Keratinocyte (primary cell): ENCODE data around the gene CHPF. TPM values are rescaled to one million over a fixed set of nuclear protein-coding genes. Genes with fewer than 3 reads are reported as not detected.

Experiments
- DNase-seq: peaks from one replicate; pipeline ENCODE4 v3.0.0-alpha.2; 2011; ENCODE audit warnings: low read depth, missing footprints, low spot score
- FAIRE-seq: peaks from 2 replicates; lab custom pipeline; 2011; peaks lifted over from hg19 to GRCh38; lab: Jason Lieb, UNC
- H2AFZ ChIP-seq: 2 replicates; pipeline ENCODE4 v1.6.0; 2012; ENCODE audit warnings: low read length, control low read depth, inconsistent platforms; ENCODE audit not compliant: control insufficient read depth
- H3K27ac ChIP-seq: 2 replicates; pipeline ENCODE4 v1.5.1; 2011; ENCODE audit warnings: low read length; ENCODE audit not compliant: control insufficient read depth, insufficient read depth
- H3K27me3 ChIP-seq: 3 replicates; pipeline ENCODE4 v1.6.0; 2011; ENCODE audit warnings: low read length; ENCODE audit not compliant: control insufficient read depth, insufficient read depth; ENCODE audit errors: extremely low read depth
- H3K36me3 ChIP-seq, 2 experiments: 2 replicates in 1 of 2; 3 replicates in 1 of 2; pipeline ENCODE4 v1.5.1; 2011; ENCODE audit warnings: low read length in 2 of 2, mild to moderate bottlenecking in 1 of 2; ENCODE audit not compliant: control insufficient read depth in 2 of 2, insufficient read depth in 2 of 2; ENCODE audit errors: extremely low read depth in 1 of 2
- H3K4me1 ChIP-seq: 3 replicates; pipeline ENCODE4 v1.5.1; 2011; ENCODE audit warnings: low read length; ENCODE audit not compliant: control insufficient read depth, insufficient read depth; ENCODE audit errors: extremely low read depth
- H3K4me2 ChIP-seq: 3 replicates; pipeline ENCODE4 v1.6.0; 2011; ENCODE audit warnings: low read depth, low read length; ENCODE audit not compliant: control insufficient read depth, insufficient read depth; ENCODE audit errors: extremely low read depth
- H3K4me3 ChIP-seq, 3 experiments: fragments of 200-600 bp in 1 of 3; sonication (generic) in 1 of 3; 2 replicates in 2 of 3; 3 replicates in 1 of 3; pipeline ENCODE4 v1.5.1; 2011 to 2016; ENCODE audit warnings: low read length in 3 of 3, mild to moderate bottlenecking in 3 of 3, control low read depth in 2 of 3, inconsistent platforms in 1 of 3, low read depth in 1 of 3, mixed read lengths in 1 of 3, mixed run types in 1 of 3, moderate library complexity in 1 of 3; ENCODE audit not compliant: control insufficient read depth in 2 of 3, insufficient read depth in 2 of 3; ENCODE audit errors: extremely low read depth in 1 of 3
- H3K79me2 ChIP-seq: 2 replicates; pipeline ENCODE4 v1.6.0; 2012; ENCODE audit warnings: low read length; ENCODE audit not compliant: control insufficient read depth, insufficient read depth
- H3K9ac ChIP-seq: 3 replicates; pipeline ENCODE4 v1.6.0; 2011; ENCODE audit warnings: low read length; ENCODE audit not compliant: control insufficient read depth, insufficient read depth; ENCODE audit errors: extremely low read depth
- H3K9me1 ChIP-seq: 3 replicates; pipeline ENCODE4 v1.6.0; 2011; ENCODE audit warnings: low read length; ENCODE audit not compliant: control insufficient read depth, insufficient read depth; ENCODE audit errors: extremely low read depth
- H3K9me3 ChIP-seq: 2 replicates; pipeline ENCODE4 v1.5.1; 2012; ENCODE audit warnings: low read depth, low read length; ENCODE audit not compliant: control insufficient read depth
- H4K20me1 ChIP-seq: 3 replicates; pipeline ENCODE4 v1.6.0; 2011; ENCODE audit warnings: low read length; ENCODE audit not compliant: control insufficient read depth, insufficient read depth; ENCODE audit errors: extremely low read depth
- EZH2 ChIP-seq: IDR thresholded peaks from one replicate; pipeline ENCODE4 v1.6.1; 2012; ENCODE audit warnings: inconsistent platforms, mild to moderate bottlenecking, low read length, moderate library complexity
- dilution Hi-C: fragments of 300-500 bp; cut with MboI; formaldehyde crosslinking; loops from one replicate; pipeline ENCODE4 v1.7.0; 2020; ENCODE audit warnings: low sequenced_read_pairs; ENCODE audit not compliant: extremely low pct_ligation_motif_present
- polyA plus RNA-seq, 5 experiments: library from polyadenylated mRNA; depleted of rRNA in 3 of 5; stranded (reverse) in 3 of 5; stranded (forward) in 1 of 5; unstranded in 1 of 5; fragments of >200 nt; gene quantifications; 1 replicate in 1 of 5; 2 replicates in 3 of 5; 3 replicates in 1 of 5; pipeline versions ENCODE4 v1.2.1 to v1.2.3, GENCODE V29; 2011 to 2012; ENCODE audit warnings: missing spikeins in 2 of 5, low read depth in 1 of 5, low replicate concordance in 1 of 5
- TF ChIP-seq, protein P1 (sequence below), 3 experiments: IDR thresholded peaks in 1 of 3; conservative IDR thresholded peaks in 1 of 3; optimal IDR thresholded peaks in 1 of 3; 2 replicates in 2 of 3; 3 replicates in 1 of 3; pipeline versions ENCODE3 to v1.5.1; 2011; ENCODE audit warnings: low read length in 3 of 3, mild to moderate bottlenecking in 3 of 3, moderate library complexity in 2 of 3, control low read depth in 1 of 3, inconsistent platforms in 1 of 3; ENCODE audit not compliant: insufficient read depth in 2 of 3; ENCODE audit errors: extremely low read depth in 1 of 3

CHPF gene
- polyA plus RNA-seq, 1 donor (not counting 4 experiments of a cell fraction or from before 2014, with no cell fraction given), result 24.4 TPM

- FAIRE-seq, result no peak
- H3K9ac ChIP-seq, result peak overlapping the region; percentile 65
- H3K36me3 ChIP-seq, result no peaks in the 10 kb centered on the region
- H3K27ac ChIP-seq, result no peak overlapping the region
- peaks cover 9% of the 10 kb centered on the region for H3K27me3 ChIP-seq
- no peaks in the 10 kb centered on the region for H3K9me3 ChIP-seq
- dilution Hi-C loops, result no loop called here
- no peaks in the 10 kb centered on the region for H3K4me1 ChIP-seq
- peak overlapping the region; percentile 91 for H3K4me2 ChIP-seq
- no peak overlapping the region for H2AFZ ChIP-seq
- H3K9me1 ChIP-seq, result no peaks in the 10 kb centered on the region
- no peak for DNase-seq
- no peaks in the 10 kb centered on the region for H4K20me1 ChIP-seq
- H3K79me2 ChIP-seq, result no peaks in the 10 kb centered on the region
- peak overlapping the region in 2 of 3 experiments; percentile 69 to 72 for H3K4me3 ChIP-seq
- TF ChIP-seq, protein P1, sequence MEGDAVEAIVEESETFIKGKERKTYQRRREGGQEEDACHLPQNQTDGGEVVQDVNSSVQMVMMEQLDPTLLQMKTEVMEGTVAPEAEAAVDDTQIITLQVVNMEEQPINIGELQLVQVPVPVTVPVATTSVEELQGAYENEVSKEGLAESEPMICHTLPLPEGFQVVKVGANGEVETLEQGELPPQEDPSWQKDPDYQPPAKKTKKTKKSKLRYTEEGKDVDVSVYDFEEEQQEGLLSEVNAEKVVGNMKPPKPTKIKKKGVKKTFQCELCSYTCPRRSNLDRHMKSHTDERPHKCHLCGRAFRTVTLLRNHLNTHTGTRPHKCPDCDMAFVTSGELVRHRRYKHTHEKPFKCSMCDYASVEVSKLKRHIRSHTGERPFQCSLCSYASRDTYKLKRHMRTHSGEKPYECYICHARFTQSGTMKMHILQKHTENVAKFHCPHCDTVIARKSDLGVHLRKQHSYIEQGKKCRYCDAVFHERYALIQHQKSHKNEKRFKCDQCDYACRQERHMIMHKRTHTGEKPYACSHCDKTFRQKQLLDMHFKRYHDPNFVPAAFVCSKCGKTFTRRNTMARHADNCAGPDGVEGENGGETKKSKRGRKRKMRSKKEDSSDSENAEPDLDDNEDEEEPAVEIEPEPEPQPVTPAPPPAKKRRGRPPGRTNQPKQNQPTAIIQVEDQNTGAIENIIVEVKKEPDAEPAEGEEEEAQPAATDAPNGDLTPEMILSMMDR (optimal IDR thresholded peaks at IDR 0.05 in 1 of 3, IDR thresholded peaks at IDR 0.05 in 1 of 3, conservative IDR thresholded peaks at IDR 0.05 in 1 of 3; ENCODE audit: extremely low read depth in 1 of 3, insufficient read depth in 2 of 3, low read length in 3 of 3), result no peak
- TF ChIP-seq EZH2, result peak; percentile 42
These were observed 9.5 kb upstream of the CHPF start for GRCh38 chr2:219553168-219553417.

- Histone ChIP-seq H3K9me1 (no peaks in the 10 kb centered on the region), H3K4me3 (peak overlapping the region; percentile 62 to 72 (median 69)), H3K27me3 (peaks cover 9% of the 10 kb centered on the region), H3K27ac (peak overlapping the region; percentile 36), H3K9ac (peak overlapping the region; percentile 65), H3K4me1 (no peaks in the 10 kb centered on the region), H3K4me2 (peak overlapping the region; percentile 91), H3K9me3 (no peaks in the 10 kb centered on the region), H4K20me1 (no peaks in the 10 kb centered on the region), H3K79me2 (no peaks in the 10 kb centered on the region), H2AFZ (peak overlapping the region; percentile 86), H3K36me3 (no peaks in the 10 kb centered on the region)
- DNase-seq, result no peak
- TF ChIP-seq, protein P1 (optimal IDR thresholded peaks at IDR 0.05 in 1 of 3, IDR thresholded peaks at IDR 0.05 in 1 of 3, conservative IDR thresholded peaks at IDR 0.05 in 1 of 3; ENCODE audit: extremely low read depth in 1 of 3, insufficient read depth in 2 of 3, low read length in 3 of 3), result no peak
- no peak for FAIRE-seq
- dilution Hi-C loops, result no loop called here
These were observed 9.0 kb upstream of the CHPF start for GRCh38 chr2:219552382-219553167.
